A549 (cell line): ENCODE results near the gene DLG1. TPM values are rescaled to one million over a fixed set of nuclear protein-coding genes. Genes with fewer than 3 reads are reported as not detected.

Source experiments
- ATAC-seq, 2 experiments: fragments of 200-7000 bp in 1 of 2; fragments of >200 bp in 1 of 2; cut with Nextera tagmentation in 1 of 2; cut with Tn5 transposase in 1 of 2; 3 replicates each; pipeline versions ENCODE4 v1.8.0 to v1.9.1; 2018 to 2020; ENCODE audit warnings: mild to moderate bottlenecking in 1 of 2, moderate library complexity in 1 of 2
- CTCF ChIA-PET: fragments of 300-600 bp; sonication (Branson Sonifier 250); formaldehyde crosslinking; extraction: SDS; loops from one replicate; lab custom pipeline; 2021; ENCODE audit warnings: antibody characterized with exemption, inconsistent platforms; lab: Yijun Ruan, JAX
- POLR2A ChIA-PET: fragments of 350-600 bp; formaldehyde crosslinking; extraction: SDS; loops from one replicate; lab custom pipeline; 2021; ENCODE audit warnings: antibody characterized with exemption, inconsistent platforms; lab: Yijun Ruan, JAX
- DNase-seq, 2 experiments: peaks; one replicate each; pipeline versions ENCODE4 v3.0.0 to v3.0.0-alpha.2; 2011 to 2016; ENCODE audit warnings: low read depth in 1 of 2, low spot score in 1 of 2
- FAIRE-seq: peaks from 2 replicates; lab custom pipeline; 2011; peaks lifted over from hg19 to GRCh38; lab: Jason Lieb, UNC
- H3K27ac ChIP-seq, 2 experiments: fragments of >200 bp; sonication (Bioruptor Twin); formaldehyde crosslinking; 3 replicates each; pipeline ENCODE4 v1.5.1; 2016 to 2017
- H3K4me1 ChIP-seq: fragments of >200 bp; sonication (Bioruptor Twin); formaldehyde crosslinking; 3 replicates; pipeline ENCODE4 v1.6.1; 2016
- H3K4me2 ChIP-seq: fragments of >200 bp; sonication (Bioruptor Twin); formaldehyde crosslinking; 3 replicates; pipeline ENCODE4 v1.6.1; 2016
- H3K4me3 ChIP-seq: fragments of >200 bp; sonication (Bioruptor Twin); formaldehyde crosslinking; 3 replicates; pipeline ENCODE4 v1.5.1; 2016
- H3K9me3 ChIP-seq: fragments of >200 bp; sonication (Bioruptor Twin); formaldehyde crosslinking; 3 replicates; pipeline ENCODE4 v1.6.1; 2016
- CBX2 ChIP-seq: fragments of 200-600 bp; sonication (generic); IDR thresholded peaks from 2 replicates; pipeline ENCODE4 v1.6.1; 2016; ENCODE audit warnings: low read depth, mild to moderate bottlenecking, borderline replicate concordance
- CBX8 ChIP-seq: fragments of 200-600 bp; sonication (generic); IDR thresholded peaks from 2 replicates; pipeline ENCODE4 v1.6.1; 2016
- CEBPB ChIP-seq, 2 experiments: fragments of >200 bp in 1 of 2; sonication (Bioruptor Twin) in 1 of 2; formaldehyde crosslinking in 1 of 2; IDR thresholded peaks; 2 replicates each; pipeline ENCODE4 v1.6.1; 2012 to 2016
- CTCF ChIP-seq: fragments of >200 bp; sonication (Bioruptor Twin); formaldehyde crosslinking; IDR thresholded peaks from 3 replicates; pipeline ENCODE4 v1.5.1; 2016
- EP300 ChIP-seq, 2 experiments: fragments of >200 bp; sonication (Bioruptor Twin); formaldehyde crosslinking; IDR thresholded peaks; 2 replicates in 1 of 2; 3 replicates in 1 of 2; pipeline ENCODE4 v1.6.1; 2016 to 2017
- FOSB ChIP-seq: fragments of 250-450 bp; sonication (Bioruptor Pico); IDR thresholded peaks from 2 replicates; pipeline ENCODE4 v1.5.0; 2020; ENCODE audit warnings: mild to moderate bottlenecking, moderate library complexity
- FOXS1 ChIP-seq: fragments of 250-450 bp; sonication (Bioruptor Pico); IDR thresholded peaks from 2 replicates; pipeline ENCODE4 v1.5.0; 2020; ENCODE audit warnings: mild to moderate bottlenecking, moderate library complexity
- GATA3 ChIP-seq: IDR thresholded peaks from 2 replicates; pipeline ENCODE4 v1.6.1; 2012; ENCODE audit warnings: borderline replicate concordance
- HES2 ChIP-seq: fragments of >200 bp; sonication (Bioruptor Twin); formaldehyde crosslinking; IDR thresholded peaks from 2 replicates; pipeline ENCODE4 v1.6.1; 2016
- HEYL ChIP-seq: fragments of 250-450 bp; sonication (Bioruptor Pico); IDR thresholded peaks from 2 replicates; pipeline ENCODE4 v1.8.0; 2021; ENCODE audit warnings: mild to moderate bottlenecking, moderate library complexity
- HOXA7 ChIP-seq: fragments of 250-450 bp; sonication (Bioruptor Pico); IDR thresholded peaks from 2 replicates; pipeline ENCODE4 v1.5.0; 2020; ENCODE audit warnings: mild to moderate bottlenecking, moderate library complexity
- HOXB13 ChIP-seq: fragments of 250-450 bp; sonication (Bioruptor Pico); IDR thresholded peaks from 2 replicates; pipeline ENCODE4 v1.5.0; 2020; ENCODE audit warnings: low read depth, mild to moderate bottlenecking, moderate library complexity
- HOXB5 ChIP-seq: fragments of 250-450 bp; sonication (Bioruptor Pico); IDR thresholded peaks from 2 replicates; pipeline ENCODE4 v1.5.0; 2020; ENCODE audit warnings: mild to moderate bottlenecking, moderate library complexity
- JUN ChIP-seq, 2 experiments: fragments of >200 bp; sonication (Bioruptor Twin); formaldehyde crosslinking; IDR thresholded peaks; 2 replicates in 1 of 2; 3 replicates in 1 of 2; pipeline ENCODE4 v1.6.1; 2016 to 2017
- KDM5A ChIP-seq: fragments of 200-600 bp; sonication (generic); IDR thresholded peaks from 2 replicates; pipeline ENCODE4 v1.6.1; 2016; ENCODE audit warnings: antibody characterized with exemption, mild to moderate bottlenecking
- MAX ChIP-seq: IDR thresholded peaks from 2 replicates; pipeline ENCODE4 v1.6.1; 2012
- MYC ChIP-seq: IDR thresholded peaks from 2 replicates; pipeline ENCODE4 v1.6.1; 2012; ENCODE audit warnings: mild to moderate bottlenecking, inconsistent platforms, low read length, improper control_type of control experiment, borderline replicate concordance
- NPAS2 ChIP-seq: fragments of 250-450 bp; sonication (Bioruptor Pico); IDR thresholded peaks from 2 replicates; pipeline ENCODE4 v1.8.0; 2022; ENCODE audit warnings: mild to moderate bottlenecking, moderate library complexity, borderline replicate concordance
- NR3C1 ChIP-seq: fragments of >200 bp; sonication (Bioruptor Twin); formaldehyde crosslinking; IDR thresholded peaks from 3 replicates; pipeline ENCODE4 v1.6.1; 2017
- PHF8 ChIP-seq: fragments of 200-600 bp; sonication (generic); IDR thresholded peaks from 2 replicates; pipeline ENCODE4 v1.6.1; 2016; ENCODE audit warnings: low read depth, mild to moderate bottlenecking, antibody characterized with exemption, moderate library complexity, borderline replicate concordance
- POLR2A ChIP-seq: IDR thresholded peaks from 2 replicates; pipeline ENCODE4 v1.6.1; 2012; ENCODE audit warnings: mild to moderate bottlenecking, low read length
- POLR2AphosphoS2 ChIP-seq: conservative IDR thresholded peaks from 2 replicates; pipeline ENCODE4 v1.6.1; 2012; ENCODE audit warnings: low read length, improper control_type of control experiment, inconsistent platforms
- RAD21 ChIP-seq, 2 experiments: fragments of >200 bp in 1 of 2; sonication (Bioruptor Twin) in 1 of 2; formaldehyde crosslinking in 1 of 2; IDR thresholded peaks in 1 of 2; conservative IDR thresholded peaks in 1 of 2; 2 replicates in 1 of 2; 3 replicates in 1 of 2; pipeline ENCODE4 v1.6.1; 2012 to 2018; ENCODE audit warnings: inconsistent platforms in 1 of 2
- RARB ChIP-seq: fragments of 250-450 bp; sonication (Bioruptor Pico); IDR thresholded peaks from 2 replicates; pipeline ENCODE4 v1.8.0; 2021; ENCODE audit warnings: mild to moderate bottlenecking, moderate library complexity
- TFCP2L1 ChIP-seq: fragments of 250-450 bp; sonication (Bioruptor Pico); IDR thresholded peaks from 2 replicates; pipeline ENCODE4 v1.5.0; 2021; ENCODE audit warnings: mild to moderate bottlenecking
- TP53 ChIP-seq: fragments of 250-450 bp; sonication (Bioruptor Pico); IDR thresholded peaks from 2 replicates; pipeline ENCODE4 v1.5.0; 2021; ENCODE audit warnings: mild to moderate bottlenecking, moderate library complexity
- ZFP36 ChIP-seq: fragments of 450-650 bp; IDR thresholded peaks from 2 replicates; pipeline ENCODE4 v1.6.1; 2014; ENCODE audit warnings: borderline replicate concordance; ENCODE audit not compliant: partially characterized antibody
- ZNF302 ChIP-seq: fragments of 250-450 bp; sonication (Bioruptor Pico); IDR thresholded peaks from 2 replicates; pipeline ENCODE4 v1.9.0; 2021; ENCODE audit warnings: inconsistent platforms, mild to moderate bottlenecking, moderate library complexity
- ZSCAN20 ChIP-seq: fragments of 250-450 bp; sonication (Bioruptor Pico); IDR thresholded peaks from 2 replicates; pipeline ENCODE4 v1.8.0; 2022; ENCODE audit warnings: mild to moderate bottlenecking, moderate library complexity
- WGBS: methylation state at CpG from one replicate; pipeline ENCODE4 v1.1.6; 2017; ENCODE audit errors: missing lambda C conversion rate; 5-methylcytosine and 5-hydroxymethylcytosine counted together
- polyA plus RNA-seq, 4 experiments: library from polyadenylated mRNA; depleted of rRNA in 3 of 4; stranded (reverse); fragments of >200 nt; fragmentation: RNase III in 1 of 4; extraction: RNeasy Plus Mini Kit Qiagen cat#74134 plus additional on column Dnase treatment in 1 of 4; gene quantifications; 2 replicates in 3 of 4; 3 replicates in 1 of 4; pipeline ENCODE4 v1.2.3, GENCODE V29; 2011 to 2017
- TF ChIP-seq, protein P1 (sequence below): IDR thresholded peaks from 2 replicates; pipeline ENCODE4 v1.6.1; 2012

DLG1 gene
- polyA plus RNA-seq, 2 of the 4 experiments (the other 2 are of a cell fraction), result 27.0 to 33.9 TPM

DNA sequence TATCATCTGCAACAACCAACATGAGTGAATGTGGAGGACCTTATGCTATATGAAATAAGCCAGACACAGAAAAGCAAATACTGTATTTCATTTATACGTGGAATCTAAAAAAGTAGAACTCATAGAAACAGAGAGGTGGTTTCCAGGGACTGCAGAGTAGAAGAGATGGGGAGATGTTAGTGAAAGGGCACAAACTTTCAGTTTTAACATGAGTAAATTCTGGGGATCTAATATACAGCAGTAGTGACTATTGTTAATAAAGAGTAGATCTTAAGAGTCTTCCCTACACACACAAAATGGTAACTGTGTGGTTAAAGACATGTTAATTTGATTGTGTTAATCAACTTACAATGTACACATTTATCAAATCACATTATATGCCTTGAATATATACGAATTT is 247.9 kb downstream of the DLG1 start:
- ATAC-seq (no peak), DNase-seq (no peak), FAIRE-seq (no peak)
- ChIA-PET CTCF (no interaction called here), POLR2A (no interaction called here)
- Histone ChIP-seq H3K4me3 (no peak overlapping the region), H3K4me2 (no peak overlapping the region), H3K27ac (no peak overlapping the region), H3K9me3 (no peaks in the 10 kb centered on the region), H3K4me1 (no peaks in the 10 kb centered on the region)
- TF ChIP-seq CEBPB (IDR thresholded peaks at IDR 0.05) (no peak), FOXS1 (CRISPR knock-in tag) (no peak)
- WGBS, result 71% methylated on average over 2 of the region's 2 CpGs

DNA sequence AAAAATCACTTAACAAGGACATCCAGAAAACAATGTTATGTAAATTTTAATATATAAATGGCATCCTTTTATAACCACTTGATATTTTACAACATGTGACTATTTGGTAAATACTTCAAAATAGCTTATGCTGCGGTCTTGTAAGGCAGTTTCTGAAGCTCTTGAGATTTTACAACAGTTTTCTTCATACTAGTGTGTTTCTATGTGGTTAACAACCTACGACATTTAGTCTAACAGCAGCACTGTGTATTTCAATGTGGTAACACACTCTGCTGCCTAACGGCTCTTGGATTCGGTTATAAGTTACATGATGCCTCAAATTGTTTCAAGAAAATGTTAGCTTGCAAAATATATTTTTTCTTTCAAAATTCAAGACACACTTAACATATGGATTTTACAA is 255.9 kb downstream of the DLG1 start:
- no peak for FAIRE-seq
- ChIA-PET POLR2A (no interaction called here), CTCF (interaction anchor here (1.1 to 1.9 kb wide), 3 partner anchors 12 to 14 kb away, joined by 4 to 5 read pairs (median 4); partner anchors contain the start of gene MELTF)

GRCh38 chr3:197041875-197042488 is 256.4 kb downstream of the DLG1 start:
- POLR2A ChIA-PET, result no interaction called here
- Histone ChIP-seq H3K4me2 (no peak overlapping the region), H3K9me3 (no peaks in the 10 kb centered on the region), H3K4me3 (no peak overlapping the region), H3K4me1 (no peaks in the 10 kb centered on the region), H3K27ac (no peak overlapping the region)
- no peak for ATAC-seq
- no peak for FAIRE-seq
- CTCF ChIA-PET, result interaction anchor here (1.9 to 3.1 kb wide), 2 partner anchors 12 to 14 kb away, joined by 5 to 14 read pairs; partner anchors contain the start of gene MELTF
- no peak for DNase-seq
- 85% methylated on average over 6 of the region's 6 CpGs for WGBS
- TF ChIP-seq MAX (no peak), RARB (CRISPR knock-in tag) (no peak), FOSB (no peak), HOXB5 (CRISPR knock-in tag) (no peak), HES2 (no peak), ZFP36 (no peak), CEBPB (IDR thresholded peaks at IDR 0.05) (no peak), MYC (no peak), NR3C1 (no peak), TFCP2L1 (CRISPR knock-in tag) (no peak), NPAS2 (CRISPR knock-in tag) (no peak), POLR2A (no peak), HOXB13 (CRISPR knock-in tag) (no peak)

More for the DNA sequence above, 255.9 kb downstream of the DLG1 start:
- no peak for DNase-seq
- WGBS, result 95% methylated on average over 4 of the region's 4 CpGs
- TF ChIP-seq GATA3, result no peak
- TF ChIP-seq EP300 (IDR thresholded peaks at IDR 0.05), result no peak
- TF ChIP-seq ZSCAN20 (CRISPR knock-in tag), result no peak
- no peak for ATAC-seq
- Histone ChIP-seq H3K27ac (no peak overlapping the region), H3K9me3 (no peaks in the 10 kb centered on the region), H3K4me1 (no peaks in the 10 kb centered on the region), H3K4me3 (no peak overlapping the region), H3K4me2 (no peak overlapping the region)

GRCh38 chr3:197040658-197041057 is 257.8 kb downstream of the DLG1 start:
- no peak for DNase-seq
- Histone ChIP-seq H3K9me3 (no peaks in the 10 kb centered on the region), H3K4me3 (no peak overlapping the region), H3K4me2 (no peak overlapping the region), H3K4me1 (no peaks in the 10 kb centered on the region), H3K27ac (no peak overlapping the region)
- no peak for ATAC-seq
- POLR2A ChIA-PET, result no interaction called here
- FAIRE-seq, result no peak
- CTCF ChIA-PET, result interaction anchor here (1.0 to 3.1 kb wide), 3 partner anchors 11 to 37 kb away, joined by 3 to 14 read pairs (median 5); partner anchors contain the start of gene MELTF
- WGBS, result 82% methylated on average over 4 of the region's 4 CpGs
- TF ChIP-seq FOSB (no peak), PHF8 (no peak), POLR2AphosphoS2 (no peak), RAD21 (conservative IDR thresholded peaks at IDR 0.05 in 1 of 2, IDR thresholded peaks at IDR 0.05 in 1 of 2) (no peak), MYC (no peak), HOXA7 (CRISPR knock-in tag) (no peak), JUN (IDR thresholded peaks at IDR 0.05) (no peak), CBX2 (no peak), CTCF (no peak), FOXS1 (CRISPR knock-in tag) (no peak), NR3C1 (no peak), TP53 (CRISPR knock-in tag) (no peak), HOXB5 (CRISPR knock-in tag) (no peak), KDM5A (no peak), HEYL (CRISPR knock-in tag) (no peak), CBX8 (no peak), ZNF302 (no peak)
- TF ChIP-seq, protein P1, sequence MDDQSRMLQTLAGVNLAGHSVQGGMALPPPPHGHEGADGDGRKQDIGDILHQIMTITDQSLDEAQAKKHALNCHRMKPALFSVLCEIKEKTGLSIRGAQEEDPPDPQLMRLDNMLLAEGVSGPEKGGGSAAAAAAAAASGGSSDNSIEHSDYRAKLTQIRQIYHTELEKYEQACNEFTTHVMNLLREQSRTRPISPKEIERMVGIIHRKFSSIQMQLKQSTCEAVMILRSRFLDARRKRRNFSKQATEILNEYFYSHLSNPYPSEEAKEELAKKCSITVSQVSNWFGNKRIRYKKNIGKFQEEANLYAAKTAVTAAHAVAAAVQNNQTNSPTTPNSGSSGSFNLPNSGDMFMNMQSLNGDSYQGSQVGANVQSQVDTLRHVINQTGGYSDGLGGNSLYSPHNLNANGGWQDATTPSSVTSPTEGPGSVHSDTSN, result no peak
